ENCODE data around the gene TMEM243. TPM values are rescaled to one million over a fixed set of nuclear protein-coding genes. Genes with fewer than 3 reads are reported as not detected.
"Not testable (repeated sequence)": the region's sequence is repeated elsewhere in the genome, so short reads cannot be mapped to it uniquely, and the experiment has no call there.

TMEM243 gene
- total RNA-seq, 1 experiment from 2014 or later: 23.5 TPM

DNA sequence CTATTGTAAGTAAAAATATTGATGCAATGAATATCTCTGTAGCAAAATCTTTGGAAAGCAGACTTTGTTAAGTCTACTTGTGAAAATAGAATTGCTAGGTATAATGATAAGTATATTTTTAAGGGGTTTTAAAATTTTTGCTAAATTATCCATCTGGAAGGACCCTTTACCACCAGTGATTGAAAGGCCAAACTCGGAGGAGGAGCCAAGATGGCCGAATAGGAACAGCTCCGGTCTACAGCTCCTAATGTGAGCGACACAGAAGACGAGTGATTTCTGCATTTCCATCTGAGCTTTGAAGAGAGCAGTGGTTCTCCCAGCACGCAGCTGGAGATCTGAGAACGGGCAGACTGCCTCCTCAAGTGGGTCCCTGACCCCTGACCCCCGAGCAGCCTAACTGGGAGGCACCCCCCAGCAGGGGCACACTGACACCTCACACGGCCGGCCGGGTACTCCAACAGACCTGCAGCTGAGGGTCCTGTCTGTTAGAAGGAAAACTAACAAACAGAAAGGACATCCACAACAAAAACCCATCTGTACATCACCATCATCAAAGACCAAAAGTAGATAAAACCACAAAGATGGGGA, 19.0 kb upstream of the TMEM243 start:
- WGBS (ENCODE audit: extremely low coverage, insufficient read length, low lambda C conversion rate): no CpG with 5 or more reads among the region's 11 CpGs
- H2BK120ac ChIP-seq (ENCODE audit: low read depth, low read length, poor library complexity, severe bottlenecking); H2BK20ac ChIP-seq (ENCODE audit: low read depth, low read length, poor library complexity, severe bottlenecking); H3K14ac ChIP-seq (ENCODE audit: insufficient read depth, low read length); H4K20me1 ChIP-seq (ENCODE audit: control insufficient read depth, insufficient read depth, insufficient read length); H2AFZ ChIP-seq (ENCODE audit: low read length); H3K4me1 ChIP-seq (ENCODE audit: insufficient read depth, low read length); H3K79me2 ChIP-seq (ENCODE audit: insufficient read depth, low read length); H4K91ac ChIP-seq (ENCODE audit: insufficient read length, low read depth, low read length); H3K27me3 ChIP-seq (ENCODE audit: insufficient read depth, low read length); H3K9ac ChIP-seq (ENCODE audit: extremely low read depth, insufficient read length, low read length); H4K5ac ChIP-seq (ENCODE audit: insufficient read length, low read depth, low read length); H3T11ph ChIP-seq (ENCODE audit: low read length); H4K8ac ChIP-seq (replicated peaks; ENCODE audit: insufficient read length, low read depth, low read length); H3K36me3 Mint-ChIP-seq (ENCODE audit: insufficient read depth in 1 of 3, low read depth in 3 of 3); H3K56ac ChIP-seq (ENCODE audit: insufficient read length, low read depth, low read length); H3K9me3 Mint-ChIP-seq; H3K4me3 Mint-ChIP-seq; H3K27ac Mint-ChIP-seq; DNase-seq; H3K4me1 Mint-ChIP-seq; H3K4me2 ChIP-seq (ENCODE audit: insufficient read depth, insufficient read length, low read length); H3K23me2 ChIP-seq (ENCODE audit: insufficient read length, low read depth, low read length, poor library complexity, severe bottlenecking); H2BK5ac ChIP-seq (ENCODE audit: insufficient read length, low read length); H3K27me3 Mint-ChIP-seq (ENCODE audit: low read depth); H3K9me3 ChIP-seq (ENCODE audit: control insufficient read depth, low read depth, low read length); H2AK5ac ChIP-seq (ENCODE audit: insufficient read length, low read length); H3K27ac ChIP-seq (ENCODE audit: insufficient read length, low read depth, low read length); H2BK15ac ChIP-seq (ENCODE audit: low read depth, low read length); H3K4ac ChIP-seq (ENCODE audit: low read depth, low read length); H3K18ac ChIP-seq (ENCODE audit: insufficient read length, low read depth, low read length); H3K23ac ChIP-seq (ENCODE audit: insufficient read length, low read depth, low read length); H2BK12ac ChIP-seq (ENCODE audit: insufficient read length, low read depth, low read length); H3K79me1 ChIP-seq (ENCODE audit: insufficient read depth, low read depth, low read length, poor library complexity, severe bottlenecking): not testable (repeated sequence)
